Measurements from ENCODE around the gene FAHD2B. TPM values are rescaled to one million over a fixed set of nuclear protein-coding genes. Genes with fewer than 3 reads are reported as not detected.

The FAHD2B gene
- total RNA-seq, 1 donor from 2014 or later, result 14.6 TPM

Other genes with a start within 250 kb of the FAHD2B start
- gene ANKRD39, start 236.9 kb downstream of the FAHD2B start, total RNA-seq (ENCODE audit: unreplicated experiment), result 14.9 TPM
- 279 TPM for gene SEMA4C, start 224.8 kb downstream of the FAHD2B start, total RNA-seq (ENCODE audit: unreplicated experiment)
- 3.9 TPM for gene FAM178B, start 108.3 kb downstream of the FAHD2B start, total RNA-seq (ENCODE audit: unreplicated experiment)
- 28.2 TPM for gene ANKRD36, start 18.3 kb upstream of the FAHD2B start, total RNA-seq (ENCODE audit: unreplicated experiment)